HFFc6 (cell line): ENCODE data around the gene AKNA. TPM values are rescaled to one million over a fixed set of nuclear protein-coding genes. Genes with fewer than 3 reads are reported as not detected.

Experiments
- DNase-seq: peaks from one replicate; pipeline ENCODE4 v3.0.0-alpha.2; 2018
- H3K27ac Mint-ChIP-seq: 2 replicates; pipeline ENCODE4 v1.8.0; 2020; ENCODE audit warnings: mild to moderate bottlenecking, mixed read lengths
- H3K27me3 Mint-ChIP-seq: 2 replicates; pipeline ENCODE4 v1.8.0; 2021; ENCODE audit warnings: mild to moderate bottlenecking, moderate library complexity, mixed read lengths; ENCODE audit not compliant: insufficient read depth
- H3K36me3 Mint-ChIP-seq: 2 replicates; pipeline ENCODE4 v1.8.0; 2021; ENCODE audit warnings: low read depth, mixed read lengths
- H3K4me1 Mint-ChIP-seq: 2 replicates; pipeline ENCODE4 v1.8.0; 2020; ENCODE audit warnings: low read depth, mixed read lengths
- H3K4me3 Mint-ChIP-seq: 2 replicates; pipeline ENCODE4 v1.8.0; 2020; ENCODE audit warnings: mild to moderate bottlenecking, moderate library complexity, mixed read lengths
- H3K9me3 Mint-ChIP-seq: 2 replicates; pipeline ENCODE4 v1.8.0; 2020; ENCODE audit warnings: mild to moderate bottlenecking, mixed read lengths
- total RNA-seq, 6 experiments: library from RNA; stranded (reverse); fragmentation: NEBNext Ultra II Directional; extraction: Animal tissue kit (Norgen Biotek cat#: 25700); gene quantifications; 2 replicates in 1 of 6; 3 replicates in 5 of 6; pipeline ENCODE4 v1.2.3, GENCODE V29; 2021
- TF ChIP-seq, protein P1 (sequence below): fragments of 200-600 bp; sonication (generic); IDR thresholded peaks from 2 replicates; pipeline ENCODE4 v1.5.0; 2021; ENCODE audit warnings: antibody characterized with exemption, mild to moderate bottlenecking

The AKNA gene
- total RNA-seq, 6 experiments from 2014 or later, result 9.3 to 13.1 (median 11.5) TPM

DNA sequence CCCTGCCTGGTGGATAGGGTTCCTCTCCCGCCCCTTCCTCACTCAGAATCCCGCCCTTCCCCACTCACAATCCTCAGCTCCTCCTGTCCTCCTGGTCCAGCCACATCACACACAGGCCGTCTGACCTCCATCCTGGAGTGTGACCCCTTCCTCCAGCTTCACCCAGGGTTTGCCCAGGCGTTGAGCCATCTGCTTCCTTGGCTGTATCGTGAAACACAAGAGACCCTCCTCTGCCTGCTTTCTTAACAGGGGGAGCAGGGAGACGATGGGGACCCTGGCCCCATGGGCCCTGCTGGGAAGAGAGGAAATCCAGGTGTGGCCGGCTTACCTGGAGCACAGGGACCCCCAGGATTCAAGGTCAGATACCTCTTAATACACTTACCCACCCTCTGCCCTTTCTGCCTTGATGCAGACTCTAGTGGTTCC, 97.2 kb downstream of the AKNA start:
- Mint-ChIP-seq H3K4me3 (no peak overlapping the region), H3K36me3 (peaks cover 47% of the 10 kb centered on the region), H3K4me1 (peaks cover 39% of the 10 kb centered on the region), H3K9me3 (peaks cover 4% of the 10 kb centered on the region; the same call in 1 of the 2 replicates), H3K27ac (peak overlapping the region; percentile 51), H3K27me3 (0 out of 2 replicates have a peak, but pooled peaks cover 1% of the 10 kb centered on the region)
- no peak for DNase-seq
- TF ChIP-seq, protein P1, sequence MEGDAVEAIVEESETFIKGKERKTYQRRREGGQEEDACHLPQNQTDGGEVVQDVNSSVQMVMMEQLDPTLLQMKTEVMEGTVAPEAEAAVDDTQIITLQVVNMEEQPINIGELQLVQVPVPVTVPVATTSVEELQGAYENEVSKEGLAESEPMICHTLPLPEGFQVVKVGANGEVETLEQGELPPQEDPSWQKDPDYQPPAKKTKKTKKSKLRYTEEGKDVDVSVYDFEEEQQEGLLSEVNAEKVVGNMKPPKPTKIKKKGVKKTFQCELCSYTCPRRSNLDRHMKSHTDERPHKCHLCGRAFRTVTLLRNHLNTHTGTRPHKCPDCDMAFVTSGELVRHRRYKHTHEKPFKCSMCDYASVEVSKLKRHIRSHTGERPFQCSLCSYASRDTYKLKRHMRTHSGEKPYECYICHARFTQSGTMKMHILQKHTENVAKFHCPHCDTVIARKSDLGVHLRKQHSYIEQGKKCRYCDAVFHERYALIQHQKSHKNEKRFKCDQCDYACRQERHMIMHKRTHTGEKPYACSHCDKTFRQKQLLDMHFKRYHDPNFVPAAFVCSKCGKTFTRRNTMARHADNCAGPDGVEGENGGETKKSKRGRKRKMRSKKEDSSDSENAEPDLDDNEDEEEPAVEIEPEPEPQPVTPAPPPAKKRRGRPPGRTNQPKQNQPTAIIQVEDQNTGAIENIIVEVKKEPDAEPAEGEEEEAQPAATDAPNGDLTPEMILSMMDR, result no peak

DNA sequence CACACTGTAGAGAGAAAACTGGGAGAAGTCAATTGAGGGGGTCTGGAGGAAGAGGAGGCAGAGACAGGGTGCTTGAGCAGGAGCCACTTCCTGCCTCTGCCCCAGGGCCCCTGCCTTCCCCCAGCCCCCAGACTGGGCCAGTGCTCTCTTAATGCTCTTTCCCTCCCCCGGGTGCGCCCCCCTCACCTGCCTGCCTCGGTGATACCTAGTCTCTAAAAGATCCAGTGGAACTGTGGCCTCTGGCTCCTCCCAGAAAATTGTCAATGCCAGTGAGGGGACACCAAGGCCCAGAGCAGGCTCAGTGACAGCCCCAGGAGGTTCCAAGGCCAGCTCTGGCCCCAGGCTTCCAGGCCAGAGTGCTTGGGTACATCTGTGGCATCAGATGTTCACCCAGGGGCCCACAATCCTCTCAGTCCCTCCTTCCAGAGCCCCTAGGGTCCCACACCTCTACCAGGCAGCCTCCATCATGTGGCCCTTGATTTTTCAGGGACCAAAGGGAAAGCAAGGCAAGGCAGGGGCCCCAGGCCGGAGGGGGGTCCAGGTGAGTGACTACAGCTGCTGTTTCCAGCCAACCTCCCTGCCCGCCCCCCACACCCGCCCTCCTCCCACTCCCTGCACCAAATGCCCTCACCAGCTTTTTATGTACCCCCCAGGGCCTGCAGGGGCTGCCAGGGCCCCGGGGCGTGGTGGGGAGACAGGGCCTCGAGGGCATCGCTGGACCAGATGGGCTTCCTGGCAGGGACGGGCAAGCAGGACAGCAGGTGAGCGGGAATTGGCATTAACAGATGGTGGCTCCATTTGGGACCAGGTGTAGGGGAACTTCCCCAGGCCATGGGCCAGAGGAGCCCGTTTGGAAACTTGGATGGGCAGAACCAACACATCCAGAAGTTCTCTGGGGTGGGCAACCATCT, 98.0 kb downstream of the AKNA start:
- Mint-ChIP-seq H3K27ac (no peak overlapping the region; the same call in 1 of the 2 replicates), H3K9me3 (peaks cover 4% of the 10 kb centered on the region; the same call in 1 of the 2 replicates), H3K27me3 (0 out of 2 replicates have a peak, but pooled peaks cover 1% of the 10 kb centered on the region), H3K36me3 (peaks cover 43% of the 10 kb centered on the region), H3K4me1 (peaks cover 46% of the 10 kb centered on the region), H3K4me3 (no peak overlapping the region)
- TF ChIP-seq, protein P1, result no peak
- no peak for DNase-seq

DNA sequence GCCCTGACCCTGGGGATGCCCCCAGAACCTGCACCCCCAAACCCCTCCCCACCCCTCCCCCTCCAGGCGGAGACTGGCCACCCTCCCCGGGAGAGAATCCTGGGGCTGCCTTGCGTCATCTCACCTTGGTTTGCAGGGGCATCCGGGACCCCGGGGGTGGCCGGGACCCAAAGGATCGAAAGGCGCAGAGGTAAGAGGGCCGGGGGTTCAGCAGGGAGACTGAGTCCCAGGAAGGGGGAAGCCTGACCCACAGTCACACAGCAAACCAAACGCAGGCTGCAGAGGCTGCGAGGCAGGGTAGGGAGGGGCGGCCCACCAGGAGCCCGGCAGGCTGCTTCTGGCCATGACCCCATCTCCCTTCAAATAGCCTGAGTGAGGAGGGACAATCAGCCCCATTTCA, 98.7 kb downstream of the AKNA start:
- TF ChIP-seq, protein P1, result no peak
- no peak for DNase-seq
- Mint-ChIP-seq H3K9me3 (no peaks in the 10 kb centered on the region), H3K36me3 (peaks cover 40% of the 10 kb centered on the region), H3K4me3 (no peak overlapping the region), H3K27me3 (0 out of 2 replicates have a peak, but pooled peaks cover 1% of the 10 kb centered on the region), H3K27ac (no peak overlapping the region), H3K4me1 (peaks cover 50% of the 10 kb centered on the region)

DNA sequence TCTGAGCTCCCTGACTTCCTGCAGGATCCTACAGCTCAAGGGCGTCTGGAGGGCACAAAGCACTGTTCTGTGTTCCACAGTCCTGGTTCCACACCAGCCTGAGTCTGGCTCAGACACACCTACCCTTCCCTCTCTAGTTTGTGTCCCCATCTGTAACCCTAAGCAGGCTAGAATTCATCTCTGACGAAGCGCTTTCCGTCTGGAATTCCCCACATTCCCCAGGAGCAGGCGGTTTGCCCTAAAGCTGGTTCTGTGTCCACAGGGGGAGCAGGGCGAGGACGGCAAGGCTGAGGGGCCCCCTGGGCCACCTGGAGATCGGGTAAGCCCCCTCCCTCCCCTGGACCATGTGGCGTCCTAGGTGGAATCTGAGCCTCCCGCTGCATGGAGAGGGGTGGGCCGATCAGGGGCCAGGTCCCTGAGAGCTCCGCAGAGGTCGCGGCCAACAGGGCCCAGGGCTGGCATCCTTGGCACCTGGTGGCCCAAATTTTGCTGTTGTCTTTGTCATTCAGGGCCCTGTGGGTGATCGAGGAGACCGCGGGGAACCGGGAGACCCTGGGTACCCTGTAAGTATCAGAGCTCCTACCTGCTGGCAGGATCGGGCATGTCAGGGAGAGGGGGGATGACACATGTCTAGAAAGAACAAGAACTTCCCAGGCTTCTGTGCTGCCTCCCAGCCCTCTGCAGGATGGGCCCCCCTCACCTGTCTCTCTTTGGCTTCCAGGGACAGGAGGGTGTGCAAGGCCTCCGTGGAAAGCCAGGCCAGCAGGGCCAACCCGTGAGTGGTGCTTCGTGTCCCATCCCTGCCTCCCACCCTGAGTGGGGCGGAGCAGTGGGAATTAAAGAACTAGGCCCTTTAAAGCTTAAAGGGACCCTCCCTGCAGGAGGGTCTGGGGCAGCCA, 99.3 kb downstream of the AKNA start:
- Mint-ChIP-seq H3K27me3 (0 out of 2 replicates have a peak, but pooled peaks cover 1% of the 10 kb centered on the region), H3K9me3 (no peaks in the 10 kb centered on the region), H3K27ac (peak overlapping the region; percentile 76), H3K4me3 (peak overlapping the region; percentile 22; the same call in 1 of the 2 replicates), H3K4me1 (peaks cover 55% of the 10 kb centered on the region), H3K36me3 (peaks cover 39% of the 10 kb centered on the region)
- DNase-seq, result peak; percentile 67
- TF ChIP-seq, protein P1, result peak; percentile 33; the same call in 1 of the 2 replicates

DNA sequence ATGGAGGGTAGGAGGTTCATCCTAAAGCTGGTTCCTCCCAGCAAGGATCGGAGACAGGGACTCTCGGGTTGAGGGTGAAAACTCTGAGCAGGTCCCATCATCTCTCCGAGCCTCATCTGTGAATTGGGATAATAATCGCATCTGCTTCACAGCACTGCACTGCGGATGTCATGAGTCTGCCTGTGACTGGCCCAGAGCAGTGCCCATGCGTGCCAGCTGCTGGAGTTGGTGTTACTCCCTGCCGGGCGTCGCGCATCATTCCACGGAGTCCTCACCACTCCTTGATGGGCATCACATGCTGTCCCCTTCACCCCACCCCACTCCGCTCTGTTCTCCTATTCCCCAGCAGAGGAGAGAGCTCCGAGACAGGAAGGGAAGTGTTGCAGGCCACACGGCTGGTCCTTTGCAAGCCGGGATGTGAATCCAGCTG, 100.0 kb downstream of the AKNA start:
- Mint-ChIP-seq H3K36me3 (peaks cover 32% of the 10 kb centered on the region), H3K9me3 (no peaks in the 10 kb centered on the region), H3K27me3 (0 out of 2 replicates have a peak, but pooled peaks cover 1% of the 10 kb centered on the region), H3K27ac (peak overlapping the region; percentile 76), H3K4me1 (peaks cover 61% of the 10 kb centered on the region), H3K4me3 (peak overlapping the region; percentile 22; the same call in 1 of the 2 replicates)
- TF ChIP-seq, protein P1, result no peak
- no peak for DNase-seq
